Heart left ventricle (tissue), 13 donors: ENCODE results near the gene SERPINB4.

ENCODE experiments used
- CTCF ChIP-seq, 12 donors: fragments of 200-600 bp; sonication (generic) in 4 of 12; IDR thresholded peaks; one replicate each; pipeline versions ENCODE4 v1.5.0 to v1.8.0; 2018 to 2022; ENCODE audit warnings: antibody characterized with exemption in 12 of 12, mild to moderate bottlenecking in 5 of 12
- POLR2A ChIP-seq, 2 donors: fragments of 450-650 bp; IDR thresholded peaks; one replicate each; pipeline ENCODE4 v1.6.1; 2017; ENCODE audit warnings: antibody characterized with exemption in 2 of 2, mild to moderate bottlenecking in 2 of 2, moderate library complexity in 2 of 2
- donor health status: ischemic (EF 13 %, LVEDD 7.1; RV severe dilation, severe dysfunction).
- donor health status: DM: no; HTN: yes; CAD: no.
- donor health status: DM: no; HTN: no; CAD: no.
- donor health status: ischemic (EF 25% LVEDD 6.9; RV normal size, moderate dysfunction).
- donor health status: ischemic (EF 25% LVEDD 5.7; RV mildly dilated, moderate dysfunction).
- donor health status: ischemic (EF 35%, LVEDD 5.7; RV mildly dilated, moderate dysfunction).
- donor health status: nonischemic (EF 11% LVEDD 7.7; RV severe dilation, severe dysfunction).
- donor health status: DM: yes; HTN: yes; CAD: no.
- donor health status: PGD.
- donor health status: ischemic (EF 29% LVEDD 5.4; RV normal size, mild dysfunction).
- donor health status: nonischemic (EF 23%, LVEDD 6.1; RV moderate dilation, normal function).

GRCh38 chr18:63619661-63620060 lies 24.4 kb downstream of the SERPINB4 start:
- TF ChIP-seq CTCF (IDR thresholded peaks at IDR 0.05) = no peak
- no peak for TF ChIP-seq POLR2A (IDR thresholded peaks at IDR 0.05)
